MM.1S (cell line): ENCODE measurements around the gene SLC25A29.
A peak's percentile ranks its signal among the peaks of the same experiment; 100 is the strongest.

Experiments used
- DNase-seq: peaks from one replicate; pipeline ENCODE4 v3.0.0-alpha.2; 2015
- H2AFZ ChIP-seq: fragments of 300-600 bp; sonication (generic); 2 replicates; pipeline ENCODE4 v1.6.0; 2016; ENCODE audit warnings: antibody characterized with exemption, low read length
- H3F3A ChIP-seq: fragments of 300-600 bp; sonication (generic); 2 replicates; pipeline ENCODE4 v1.6.1; 2016; ENCODE audit warnings: mild to moderate bottlenecking, antibody characterized with exemption, low read length, moderate library complexity, mixed read lengths; ENCODE audit not compliant: insufficient read depth
- H3K27ac ChIP-seq: fragments of 300-600 bp; sonication (generic); 2 replicates; pipeline ENCODE4 v1.5.1; 2016; ENCODE audit warnings: mild to moderate bottlenecking, low read length
- H3K27me3 ChIP-seq: fragments of 300-600 bp; sonication (generic); replicated peaks from 2 replicates; pipeline ENCODE4 v1.6.0; 2016; ENCODE audit warnings: low read length; ENCODE audit not compliant: insufficient read depth
- H3K36me3 ChIP-seq: fragments of 300-600 bp; sonication (generic); replicated peaks from 2 replicates; pipeline ENCODE4 v1.6.1; 2016; ENCODE audit warnings: mild to moderate bottlenecking, low read length, mixed read lengths; ENCODE audit not compliant: insufficient read depth
- H3K4me1 ChIP-seq: fragments of 300-600 bp; sonication (generic); 2 replicates; pipeline ENCODE4 v1.6.1; 2016; ENCODE audit warnings: low read length, mixed read lengths
- H3K4me2 ChIP-seq: fragments of 300-600 bp; sonication (generic); 2 replicates; pipeline ENCODE4 v1.6.0; 2016; ENCODE audit warnings: low read depth, low read length
- H3K4me3 ChIP-seq: fragments of 300-600 bp; sonication (generic); 2 replicates; pipeline ENCODE4 v1.5.1; 2016; ENCODE audit warnings: low read length, mixed read lengths
- H3K79me2 ChIP-seq: fragments of 300-600 bp; sonication (generic); 2 replicates; pipeline ENCODE4 v1.6.1; 2016; ENCODE audit warnings: mixed run types, low read length, mixed read lengths
- H3K9ac ChIP-seq: fragments of 300-600 bp; sonication (generic); 2 replicates; pipeline ENCODE4 v1.6.1; 2016; ENCODE audit warnings: low read length, mixed read lengths
- H3K9me2 ChIP-seq: fragments of 300-600 bp; sonication (generic); replicated peaks from 2 replicates; pipeline ENCODE4 v1.6.1; 2016; ENCODE audit warnings: mild to moderate bottlenecking, low read length, mixed read lengths; ENCODE audit not compliant: insufficient read depth
- H3K9me3 ChIP-seq: fragments of 300-600 bp; sonication (generic); replicated peaks from 2 replicates; pipeline ENCODE4 v1.6.1; 2016; ENCODE audit warnings: mild to moderate bottlenecking, low read length, mixed read lengths; ENCODE audit not compliant: insufficient read depth
- H4K20me1 ChIP-seq: fragments of 300-600 bp; sonication (generic); 2 replicates; pipeline ENCODE4 v1.6.1; 2016; ENCODE audit warnings: mild to moderate bottlenecking, low read length, moderate library complexity, mixed read lengths; ENCODE audit not compliant: insufficient read depth
- CTCF ChIP-seq: fragments of 300-600 bp; sonication (generic); IDR thresholded peaks from 2 replicates; pipeline ENCODE4 v1.5.1; 2016; ENCODE audit warnings: antibody characterized with exemption, low read length, mixed read lengths
- EZH2 ChIP-seq: fragments of 300-600 bp; sonication (generic); optimal IDR thresholded peaks from 2 replicates; pipeline ENCODE3; 2017; ENCODE audit warnings: low read depth, mild to moderate bottlenecking, antibody characterized with exemption, low read length, mixed read lengths
- EZH2phosphoT487 ChIP-seq: fragments of 300-600 bp; sonication (generic); IDR thresholded peaks from 2 replicates; pipeline ENCODE4 v1.6.1; 2018; ENCODE audit warnings: antibody characterized with exemption, low read length

Gene SLC25A29

GRCh38 chr14:100246809-100247428 is 59.3 kb downstream of the SLC25A29 start:
- no peak overlapping the region for H3K27ac ChIP-seq
- H4K20me1 ChIP-seq: peaks cover 57% of the 10 kb centered on the region

GRCh38 chr14:100243020-100243419 is 63.2 kb downstream of the SLC25A29 start:
- Histone ChIP-seq H3K27me3 (no peaks in the 10 kb centered on the region), H3F3A (peaks cover 3% of the 10 kb centered on the region; the same call in 1 of the 2 replicates), H4K20me1 (peaks cover 48% of the 10 kb centered on the region), H3K36me3 (no peaks in the 10 kb centered on the region), H2AFZ (no peak overlapping the region), H3K4me2 (no peak overlapping the region), H3K9me3 (no peaks in the 10 kb centered on the region), H3K9me2 (no peaks in the 10 kb centered on the region), H3K27ac (no peak overlapping the region), H3K9ac (no peak overlapping the region), H3K4me3 (no peak overlapping the region), H3K4me1 (no peaks in the 10 kb centered on the region), H3K79me2 (peaks cover 81% of the 10 kb centered on the region)
- DNase-seq: no peak
- TF ChIP-seq EZH2 (no peak), CTCF (no peak), EZH2phosphoT487 (no peak)

More at GRCh38 chr14:100246809-100247428, 59.3 kb downstream of the SLC25A29 start:
- no peaks in the 10 kb centered on the region for H3K4me1 ChIP-seq
- no peaks in the 10 kb centered on the region for H3K9me2 ChIP-seq
- H3K27me3 ChIP-seq: no peaks in the 10 kb centered on the region
- no peak overlapping the region for H3K9ac ChIP-seq
- TF ChIP-seq EZH2 (no peak), CTCF (peak; percentile 37), EZH2phosphoT487 (no peak)
- no peak overlapping the region for H2AFZ ChIP-seq
- H3K9me3 ChIP-seq: no peaks in the 10 kb centered on the region
- no peaks in the 10 kb centered on the region for H3F3A ChIP-seq
- H3K4me3 ChIP-seq: no peak overlapping the region
- peaks cover 97% of the 10 kb centered on the region for H3K79me2 ChIP-seq
- H3K4me2 ChIP-seq: no peak overlapping the region
- H3K36me3 ChIP-seq: no peaks in the 10 kb centered on the region
- no peak for DNase-seq

- Histone ChIP-seq H3K9me3 (no peaks in the 10 kb centered on the region), H3K4me3 (peak overlapping the region; percentile 66), H3K79me2 (peaks cover 80% of the 10 kb centered on the region), H3K4me1 (0 out of 2 replicates have a peak, but pooled peaks cover 6% of the 10 kb centered on the region), H3K9me2 (no peaks in the 10 kb centered on the region), H3K9ac (peak overlapping the region; percentile 40; the same call in 1 of the 2 replicates), H3F3A (peaks cover 3% of the 10 kb centered on the region; the same call in 1 of the 2 replicates), H3K27ac (no peak overlapping the region), H4K20me1 (peaks cover 33% of the 10 kb centered on the region), H3K27me3 (no peaks in the 10 kb centered on the region), H3K36me3 (no peaks in the 10 kb centered on the region), H2AFZ (no peak overlapping the region), H3K4me2 (peak overlapping the region; percentile 86)
- no peak for DNase-seq
- TF ChIP-seq EZH2 (no peak), EZH2phosphoT487 (no peak), CTCF (no peak)
These were observed 65.0 kb downstream of the SLC25A29 start for GRCh38 chr14:100241279-100241678.
